Neuronal stem cell (in vitro differentiated cells): ENCODE measurements around the gene ANKRD13B.

Experiments
- DNase-seq: peaks from one replicate; pipeline ENCODE4 v3.0.0-alpha.2; 2013; ENCODE audit warnings: low spot score
- H2AFZ ChIP-seq: one replicate; pipeline ENCODE4 v1.6.1; 2013; ENCODE audit warnings: mild to moderate bottlenecking, low read length, inconsistent platforms
- H2AK5ac ChIP-seq: 2 replicates; pipeline ENCODE4 v1.6.1; 2013; ENCODE audit warnings: low read depth, mild to moderate bottlenecking, inconsistent platforms, low read length, moderate library complexity, mixed read lengths
- H2BK120ac ChIP-seq: 2 replicates; pipeline ENCODE4 v1.6.1; 2013; ENCODE audit warnings: low read depth, mild to moderate bottlenecking, inconsistent platforms, low read length, moderate library complexity, mixed read lengths
- H2BK12ac ChIP-seq: one replicate; pipeline ENCODE4 v1.6.1; 2013; ENCODE audit warnings: low read length, inconsistent platforms
- H2BK15ac ChIP-seq: 2 replicates; pipeline ENCODE4 v1.6.1; 2013; ENCODE audit warnings: mild to moderate bottlenecking, low read length, inconsistent platforms, mixed read lengths
- H2BK5ac ChIP-seq: one replicate; pipeline ENCODE4 v1.6.1; 2013; ENCODE audit warnings: inconsistent platforms, mild to moderate bottlenecking, low read length, moderate library complexity
- H3K14ac ChIP-seq: one replicate; pipeline ENCODE4 v1.6.1; 2013; ENCODE audit warnings: low read length, inconsistent platforms
- H3K18ac ChIP-seq: 2 replicates; pipeline ENCODE4 v1.6.1; 2013; ENCODE audit warnings: low read length, inconsistent platforms
- H3K23ac ChIP-seq: 2 replicates; pipeline ENCODE4 v1.6.1; 2013; ENCODE audit warnings: low read depth, mild to moderate bottlenecking, mixed read lengths, low read length, inconsistent platforms; ENCODE audit not compliant: poor library complexity
- H3K27ac ChIP-seq: replicated peaks from 3 replicates; pipeline ENCODE4 v1.5.1; 2013; ENCODE audit warnings: low read length, inconsistent platforms
- H3K27me3 ChIP-seq, 3 experiments: 2 replicates each; pipeline ENCODE4 v1.6.1; 2013; ENCODE audit warnings: low read length in 3 of 3, mild to moderate bottlenecking in 2 of 3, inconsistent platforms in 1 of 3, low read depth in 1 of 3, mixed read lengths in 1 of 3, moderate library complexity in 1 of 3; ENCODE audit not compliant: control insufficient read depth in 3 of 3, insufficient read depth in 3 of 3
- H3K36me3 ChIP-seq, 2 donors: replicated peaks in 1 of 2; 2 replicates each; pipeline ENCODE4 v1.6.1; 2013; ENCODE audit warnings: low read length in 2 of 2; ENCODE audit not compliant: control insufficient read depth in 2 of 2, insufficient read depth in 2 of 2
- H3K4ac ChIP-seq: 2 replicates; pipeline ENCODE4 v1.6.1; 2013; ENCODE audit warnings: inconsistent platforms, mild to moderate bottlenecking, low read length, moderate library complexity
- H3K4me1 ChIP-seq, 2 donors: 1 replicate in 1 of 2; 2 replicates in 1 of 2; pipeline ENCODE4 v1.6.1; 2013; ENCODE audit warnings: low read length in 2 of 2, low read depth in 1 of 2; ENCODE audit not compliant: control insufficient read depth in 2 of 2, insufficient read depth in 1 of 2
- H3K4me2 ChIP-seq: one replicate; pipeline ENCODE4 v1.6.1; 2013; ENCODE audit warnings: mild to moderate bottlenecking, low read length, inconsistent platforms; ENCODE audit not compliant: insufficient read depth, poor library complexity, severe bottlenecking
- H3K4me3 ChIP-seq, 2 donors: 2 replicates each; pipeline ENCODE4 v1.5.1; 2013; ENCODE audit warnings: low read length in 2 of 2, mild to moderate bottlenecking in 2 of 2, inconsistent platforms in 1 of 2, moderate library complexity in 1 of 2
- H3K79me1 ChIP-seq: one replicate; pipeline ENCODE4 v1.6.1; 2013; ENCODE audit warnings: low read depth, mild to moderate bottlenecking, inconsistent platforms, low read length, moderate library complexity
- H3K9ac ChIP-seq: one replicate; pipeline ENCODE4 v1.6.1; 2013; ENCODE audit warnings: mild to moderate bottlenecking, low read depth, low read length, inconsistent platforms; ENCODE audit not compliant: poor library complexity
- H3K9me3 ChIP-seq, 2 donors: replicated peaks in 1 of 2; 2 replicates each; pipeline versions ENCODE3 to v1.6.1; 2013; ENCODE audit warnings: low read length in 2 of 2, mild to moderate bottlenecking in 2 of 2, inconsistent platforms in 1 of 2, low read depth in 1 of 2, mixed read lengths in 1 of 2, moderate library complexity in 1 of 2; ENCODE audit not compliant: control insufficient read depth in 2 of 2, insufficient read depth in 1 of 2
- H4K8ac ChIP-seq: one replicate; pipeline ENCODE4 v1.6.1; 2013; ENCODE audit warnings: low read depth, mild to moderate bottlenecking, inconsistent platforms, low read length, moderate library complexity
- H4K91ac ChIP-seq: one replicate; pipeline ENCODE4 v1.6.1; 2013; ENCODE audit warnings: low read length, low read depth, mild to moderate bottlenecking, inconsistent platforms; ENCODE audit not compliant: poor library complexity
- WGBS, 2 donors: extraction: QIAGEN DNeasy Blood & Tissue Kit; methylation state at CpG; one replicate each; pipeline ENCODE4 v1.1.7; 2013; ENCODE audit warnings: missing lambda C conversion rate in 2 of 2, mixed read lengths in 1 of 2; ENCODE audit not compliant: insufficient read length in 2 of 2, insufficient replicate concordance in 1 of 2; ENCODE audit errors: extremely low coverage in 2 of 2; 5-methylcytosine and 5-hydroxymethylcytosine counted together

Gene ANKRD13B

GRCh38 chr17:29573871-29574731 is 18.8 kb upstream of the ANKRD13B start:
- Histone ChIP-seq H3K4ac (no peak overlapping the region), H3K27ac (no peak overlapping the region), H3K18ac (no peak overlapping the region), H3K9me3 (no peaks in the 10 kb centered on the region), H3K4me3 (no peak overlapping the region), H3K27me3 (no peaks in the 10 kb centered on the region), H2BK15ac (no peak overlapping the region), H3K9ac (no peak overlapping the region), H3K4me1 (peaks cover 3 to 12% of the 10 kb centered on the region in 2 donors), H3K14ac (no peak overlapping the region), H2AFZ (no peak overlapping the region), H4K8ac (no peak overlapping the region), H4K91ac (no peak overlapping the region), H2BK120ac (no peak overlapping the region), H2AK5ac (no peak overlapping the region), H3K23ac (peak overlapping the region; percentile 43), H2BK12ac (no peak overlapping the region), H3K79me1 (peaks cover 10% of the 10 kb centered on the region), H3K4me2 (no peak overlapping the region), H2BK5ac (no peak overlapping the region), H3K36me3 (peaks cover 58 to 86% of the 10 kb centered on the region in 2 donors)
- WGBS, 2 donors: no CpG with 5 or more reads among the region's 14 CpGs
- DNase-seq: no peak

- no peak for DNase-seq
- H3K9me3 ChIP-seq: no peaks in the 10 kb centered on the region
- H3K9ac ChIP-seq: no peak overlapping the region
- no peak overlapping the region for H3K14ac ChIP-seq
- WGBS, 2 donors: no CpG with 5 or more reads among the region's 17 CpGs
- H4K91ac ChIP-seq: no peak overlapping the region
- H3K4me2 ChIP-seq: no peak overlapping the region
- no peak overlapping the region for H2BK120ac ChIP-seq
- no peak overlapping the region for H2AK5ac ChIP-seq
- no peak overlapping the region for H4K8ac ChIP-seq
- no peak overlapping the region for H3K27ac ChIP-seq
- no peak overlapping the region for H3K23ac ChIP-seq
- no peak overlapping the region for H2BK15ac ChIP-seq
- no peak overlapping the region for H3K18ac ChIP-seq
- H3K79me1 ChIP-seq: peaks cover 8% of the 10 kb centered on the region
- no peaks in the 10 kb centered on the region for H3K27me3 ChIP-seq
- no peak overlapping the region for H2AFZ ChIP-seq
- peaks cover 0 to 6% of the 10 kb centered on the region in 2 donors for H3K4me1 ChIP-seq
- H2BK12ac ChIP-seq: no peak overlapping the region
- peaks cover 64 to 94% of the 10 kb centered on the region in 2 donors for H3K36me3 ChIP-seq
- H2BK5ac ChIP-seq: peak overlapping the region; percentile 48
- no peak overlapping the region for H3K4me3 ChIP-seq
- H3K4ac ChIP-seq: no peak overlapping the region
Measured at GRCh38 chr17:29574732-29575510, 18.0 kb upstream of the ANKRD13B start.

- no peak for DNase-seq
- no peak overlapping the region for H3K4me3 ChIP-seq
Measured at GRCh38 chr17:29575511-29576213, 17.3 kb upstream of the ANKRD13B start.

More at GRCh38 chr17:29575511-29576213, 17.3 kb upstream of the ANKRD13B start:
- H3K9ac ChIP-seq: peak overlapping the region; percentile 56
- no peak overlapping the region for H3K14ac ChIP-seq
- no peak overlapping the region for H2AK5ac ChIP-seq
- H3K36me3 ChIP-seq: peaks cover 67 to 94% of the 10 kb centered on the region in 2 donors
- WGBS, 2 donors: no CpG with 5 or more reads among the region's 28 CpGs
- H3K27me3 ChIP-seq: no peaks in the 10 kb centered on the region
- no peak overlapping the region for H4K8ac ChIP-seq
- H4K91ac ChIP-seq: no peak overlapping the region
- H3K79me1 ChIP-seq: peaks cover 7% of the 10 kb centered on the region
- peak overlapping the region; percentile 39 for H3K23ac ChIP-seq
- no peak overlapping the region for H2BK5ac ChIP-seq
- H3K4me1 ChIP-seq: peaks cover 0 to 6% of the 10 kb centered on the region in 2 donors
- H3K9me3 ChIP-seq: no peaks in the 10 kb centered on the region
- H2BK15ac ChIP-seq: no peak overlapping the region
- H2BK12ac ChIP-seq: no peak overlapping the region
- no peak overlapping the region for H2BK120ac ChIP-seq
- no peak overlapping the region for H3K4me2 ChIP-seq
- no peak overlapping the region for H2AFZ ChIP-seq
- no peak overlapping the region for H3K18ac ChIP-seq
- H3K27ac ChIP-seq: no peak overlapping the region
- no peak overlapping the region for H3K4ac ChIP-seq
